PC-3 (cell line): ENCODE data around the gene FAH. TPM values are rescaled to one million over a fixed set of nuclear protein-coding genes. Genes with fewer than 3 reads are reported as not detected.

Experiments used
- ATAC-seq: fragments of 200-7000 bp; cut with Tn5 transposase; 2 replicates; pipeline ENCODE4 v1.9.1; 2020; ENCODE audit warnings: mild to moderate bottlenecking, moderate library complexity
- BruUV-seq: library from RNA; stranded (reverse); fragments of 400-500 nt; replicated peaks from 2 replicates; lab custom pipeline; 2021; lab: Mats Ljungman, UMichigan
- CTCF ChIA-PET: fragments of 300-600 bp; sonication (Branson Sonifier 250); formaldehyde crosslinking; loops from one replicate; lab custom pipeline; 2022; ENCODE audit warnings: antibody characterized with exemption; lab: Charles Lee
- POLR2A ChIA-PET: fragments of 300-600 bp; sonication (Branson Sonifier 250); formaldehyde crosslinking; loops from one replicate; lab custom pipeline; 2022; ENCODE audit warnings: antibody characterized with exemption; ENCODE audit not compliant: unreplicated experiment; lab: Charles Lee
- DNase-seq: peaks from one replicate; pipeline ENCODE4 v3.0.0-alpha.2; 2015
- H2AFZ ChIP-seq: fragments of 300-600 bp; sonication (generic); 2 replicates; pipeline ENCODE4 v1.6.0; 2016; ENCODE audit warnings: antibody characterized with exemption, low read length
- H3F3A ChIP-seq: fragments of 300-600 bp; sonication (generic); one replicate; pipeline ENCODE4 v1.6.0; 2017; ENCODE audit warnings: antibody characterized with exemption, low read length, control low read depth, mild to moderate bottlenecking; ENCODE audit not compliant: unreplicated experiment
- H3K27ac ChIP-seq: fragments of 300-600 bp; sonication (generic); 2 replicates; pipeline ENCODE4 v1.5.1; 2016; ENCODE audit warnings: mild to moderate bottlenecking, low read length
- H3K27me3 ChIP-seq: fragments of 300-600 bp; sonication (generic); 2 replicates; pipeline ENCODE4 v1.6.1; 2016; ENCODE audit warnings: low read length, mixed read lengths
- H3K36me3 ChIP-seq: fragments of 300-600 bp; sonication (generic); 2 replicates; pipeline ENCODE4 v1.6.1; 2016; ENCODE audit warnings: low read depth, mixed run types, low read length, mixed read lengths
- H3K4me1 ChIP-seq: fragments of 300-600 bp; sonication (generic); 2 replicates; pipeline ENCODE4 v1.5.1; 2016; ENCODE audit warnings: low read length; ENCODE audit not compliant: insufficient read depth
- H3K4me2 ChIP-seq: fragments of 300-600 bp; sonication (generic); 2 replicates; pipeline ENCODE4 v1.6.0; 2016; ENCODE audit warnings: low read length
- H3K4me3 ChIP-seq: fragments of 300-600 bp; sonication (generic); 2 replicates; pipeline ENCODE4 v1.5.1; 2016; ENCODE audit warnings: mild to moderate bottlenecking, low read length, mixed read lengths
- H3K79me2 ChIP-seq: fragments of 300-600 bp; sonication (generic); 2 replicates; pipeline ENCODE4 v1.6.1; 2017; ENCODE audit warnings: low read length, mixed read lengths
- H3K9ac ChIP-seq: fragments of 300-600 bp; sonication (generic); 2 replicates; pipeline ENCODE4 v1.6.0; 2016; ENCODE audit warnings: mild to moderate bottlenecking, low read length
- H3K9me2 ChIP-seq: fragments of 300-600 bp; sonication (generic); replicated peaks from 2 replicates; pipeline ENCODE4 v1.6.1; 2016; ENCODE audit warnings: mixed run types, low read length, mixed read lengths
- H3K9me3 ChIP-seq: fragments of 300-600 bp; sonication (generic); 2 replicates; pipeline ENCODE4 v1.6.1; 2016; ENCODE audit warnings: low read length, mixed read lengths
- H4K20me1 ChIP-seq: fragments of 300-600 bp; sonication (generic); 2 replicates; pipeline ENCODE4 v1.6.1; 2016; ENCODE audit warnings: low read length, mixed read lengths
- CTCF ChIP-seq: fragments of 300-600 bp; sonication (generic); conservative IDR thresholded peaks from 2 replicates; pipeline ENCODE4 v1.5.1; 2017; ENCODE audit warnings: antibody characterized with exemption, low read depth, mild to moderate bottlenecking, low read length
- EZH2 ChIP-seq: fragments of 300-600 bp; sonication (generic); IDR thresholded peaks from one replicate; pipeline ENCODE4 v1.6.1; 2017; ENCODE audit warnings: antibody characterized with exemption, mild to moderate bottlenecking, low read length; ENCODE audit not compliant: unreplicated experiment
- EZH2phosphoT487 ChIP-seq: fragments of 300-600 bp; sonication (generic); IDR thresholded peaks from 2 replicates; pipeline ENCODE4 v1.6.1; 2018; ENCODE audit warnings: mild to moderate bottlenecking, antibody characterized with exemption, low read length, borderline replicate concordance
- intact Hi-C: fragments of 100-400 bp; cut with micrococcal nuclease; formaldehyde crosslinking; loops from 2 replicates; pipeline ENCODE4 v1.9.0; 2023
- total RNA-seq: library from RNA; depleted of rRNA; stranded (reverse); fragments of >200 nt; gene quantifications from 2 replicates; pipeline ENCODE4 v1.2.3, GENCODE V29; 2014

FAH gene
- total RNA-seq, 1 experiment from 2014 or later = 55.4 TPM

DNA sequence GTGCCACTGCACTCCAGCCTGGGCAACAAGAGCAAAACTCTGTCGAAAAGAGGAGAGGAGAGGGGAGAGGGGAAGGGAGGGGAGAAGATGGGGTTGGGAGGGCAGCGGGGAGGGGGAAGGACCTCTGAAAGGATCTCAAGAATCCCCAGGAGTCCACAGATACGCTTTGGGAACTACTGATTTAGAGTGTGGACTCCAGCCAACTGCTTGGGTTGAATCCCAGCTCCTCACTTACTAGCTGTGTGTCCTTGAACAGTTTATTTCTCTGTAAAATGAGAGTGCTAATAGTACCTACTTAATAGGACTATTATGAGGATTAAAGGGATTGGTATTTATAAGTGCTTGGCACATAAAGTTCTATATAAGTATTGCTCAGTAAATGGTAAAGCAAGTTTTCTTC lies 45.0 kb upstream of the FAH start:
- ChIA-PET CTCF (no interaction called here), POLR2A (no interaction called here)
- Histone ChIP-seq H3K27ac (no peak overlapping the region), H3K9me2 (no peaks in the 10 kb centered on the region), H3K4me1 (peaks cover 39% of the 10 kb centered on the region), H3K4me2 (no peak overlapping the region), H4K20me1 (peaks cover 12% of the 10 kb centered on the region), H2AFZ (no peak overlapping the region), H3K27me3 (no peaks in the 10 kb centered on the region), H3K4me3 (no peak overlapping the region), H3F3A (peaks cover 16% of the 10 kb centered on the region), H3K9ac (no peak overlapping the region), H3K9me3 (no peaks in the 10 kb centered on the region), H3K36me3 (no peaks in the 10 kb centered on the region), H3K79me2 (peaks cover 47% of the 10 kb centered on the region)
- intact Hi-C loops = loop anchor here (5.0 kb wide), 2 partner anchors 35 to 65 kb away; no protein-coding TSS in a partner anchor
- TF ChIP-seq EZH2phosphoT487 (no peak), EZH2 (no peak), CTCF (no peak)
- BruUV-seq = no TSS peak
- DNase-seq (no peak), ATAC-seq (no peak)

- Histone ChIP-seq H3K4me2 (no peak overlapping the region), H3K9me2 (no peaks in the 10 kb centered on the region), H3K9me3 (no peaks in the 10 kb centered on the region), H3K4me3 (no peak overlapping the region), H3K36me3 (no peaks in the 10 kb centered on the region), H3K79me2 (peaks cover 56% of the 10 kb centered on the region), H3K4me1 (peaks cover 37% of the 10 kb centered on the region), H3K27me3 (no peaks in the 10 kb centered on the region), H3K9ac (no peak overlapping the region), H3K27ac (no peak overlapping the region), H3F3A (peaks cover 16% of the 10 kb centered on the region), H2AFZ (no peak overlapping the region), H4K20me1 (peaks cover 20% of the 10 kb centered on the region)
- ATAC-seq (no peak), DNase-seq (no peak)
- no peak for TF ChIP-seq CTCF
- TF ChIP-seq EZH2 = no peak
- no peak for TF ChIP-seq EZH2phosphoT487
- no TSS peak for BruUV-seq
- POLR2A ChIA-PET = no interaction called here
- intact Hi-C loops = loop anchor here (5.0 kb wide), 2 partner anchors 37 to 63 kb away; no protein-coding TSS in a partner anchor
- CTCF ChIA-PET = interaction anchor here (0.5 kb wide), 1 partner anchor 26 kb away, joined by 3 read pairs; no protein-coding TSS in a partner anchor
These were observed 43.4 kb upstream of the FAH start for GRCh38 chr15:80109388-80109787.

- Histone ChIP-seq H3K4me2 (no peak overlapping the region), H3K79me2 (peaks cover 63% of the 10 kb centered on the region)
These were observed 41.9 kb upstream of the FAH start for GRCh38 chr15:80110920-80111319.

More at GRCh38 chr15:80110920-80111319, 41.9 kb upstream of the FAH start:
- no TSS peak for BruUV-seq
- Histone ChIP-seq H3K27ac (no peak overlapping the region), H3K9me3 (no peaks in the 10 kb centered on the region), H3K4me1 (peaks cover 24% of the 10 kb centered on the region), H3F3A (peaks cover 6% of the 10 kb centered on the region), H2AFZ (no peak overlapping the region), H3K9me2 (no peaks in the 10 kb centered on the region), H4K20me1 (peaks cover 11% of the 10 kb centered on the region; the same call in 1 of the 2 replicates), H3K27me3 (no peaks in the 10 kb centered on the region), H3K4me3 (no peak overlapping the region), H3K9ac (no peak overlapping the region), H3K36me3 (no peaks in the 10 kb centered on the region)
- POLR2A ChIA-PET = no interaction called here
- intact Hi-C loops = no loop called here
- DNase-seq = no peak
- no peak for ATAC-seq
- TF ChIP-seq EZH2 (no peak), EZH2phosphoT487 (no peak), CTCF (no peak)
- CTCF ChIA-PET = interaction anchor here (0.5 kb wide), 1 partner anchor 246 kb away, joined by 5 read pairs; no protein-coding TSS in a partner anchor
